ENCODE measurements around the gene HNRNPR. TPM values are rescaled to one million over a fixed set of nuclear protein-coding genes. Genes with fewer than 3 reads are reported as not detected.
A peak's percentile ranks its signal among the peaks of the same experiment; 100 is the strongest.

HNRNPR gene
- polyA plus RNA-seq, 3 donors: 58.5 to 112 (median 82.9) TPM

GRCh38 chr1:23283667-23284602 lies 60.1 kb downstream of the HNRNPR start:
- TF ChIP-seq CTCF (IDR thresholded peaks at IDR 0.05): no peak
- peaks cover 21 to 41% of the 10 kb centered on the region in 2 donors for H3K4me1 ChIP-seq (ENCODE audit: control insufficient read depth in 1 of 2, insufficient read depth in 2 of 2, low read length in 2 of 2)
- no CpG with 5 or more reads among the region's 4 CpGs for WGBS (ENCODE audit: insufficient coverage)
- H3K4me3 Mint-ChIP-seq: no peak overlapping the region
- H3K4me3 ChIP-seq (replicated peaks in 1 of 3; ENCODE audit: low read depth in 2 of 3, low read length in 3 of 3): no peak overlapping the region
- no peaks in the 10 kb centered on the region for H3K27me3 Mint-ChIP-seq (ENCODE audit: low read depth in 3 of 3)
- H3K36me3 ChIP-seq (replicated peaks in 1 of 2; ENCODE audit: control insufficient read depth in 1 of 2, insufficient read depth in 2 of 2, low read length in 2 of 2): peaks cover 13 to 33% of the 10 kb centered on the region in 2 donors
- H3K9me3 ChIP-seq (replicated peaks in 1 of 2; ENCODE audit: control insufficient read depth in 1 of 2, insufficient read depth in 1 of 2, low read length in 2 of 2): no peaks in the 10 kb centered on the region
- H3K36me3 Mint-ChIP-seq: peaks cover 31 to 42% of the 10 kb centered on the region in 2 donors
- H3K27ac ChIP-seq (ENCODE audit: low read depth in 1 of 2, low read length in 2 of 2): peak overlapping the region in 1 of 2 donors; percentile 79
- H4K20me1 ChIP-seq (ENCODE audit: insufficient read depth, low read length): no peaks in the 10 kb centered on the region
- H3K27ac Mint-ChIP-seq: peak overlapping the region in 1 of 7 donors; percentile 93
- H3K9ac ChIP-seq (ENCODE audit: insufficient read depth, low read length, poor library complexity, severe bottlenecking): no peak overlapping the region
- H3K27me3 ChIP-seq (ENCODE audit: control insufficient read depth in 2 of 2, insufficient read depth in 2 of 2, low read length in 2 of 2): no peaks in the 10 kb centered on the region
- H3K4me2 ChIP-seq (replicated peaks; ENCODE audit: extremely low read depth, low read length, poor library complexity, severe bottlenecking): no peak overlapping the region
- H3K4me1 Mint-ChIP-seq: peaks cover 25% of the 10 kb centered on the region
- intact Hi-C loops (cut with micrococcal nuclease): loop anchor here in 1 of 2 donors (10.0 kb wide), 1 partner anchor 61 kb away; the partner anchor contains the start of gene HNRNPR
- H3K9me3 Mint-ChIP-seq: no peaks in the 10 kb centered on the region
- H3K79me2 ChIP-seq (ENCODE audit: insufficient read depth, low read length): no peaks in the 10 kb centered on the region
- no peak overlapping the region for H2AFZ ChIP-seq (ENCODE audit: insufficient read depth, low read depth, low read length, poor library complexity, severe bottlenecking)
- no peak for DNase-seq

GRCh38 chr1:23282957-23283356 lies 61.1 kb downstream of the HNRNPR start:
- H3K9me3 ChIP-seq (replicated peaks in 1 of 2; ENCODE audit: control insufficient read depth in 1 of 2, insufficient read depth in 1 of 2, low read length in 2 of 2): no peaks in the 10 kb centered on the region
- peak overlapping the region; percentile 19 for H3K4me2 ChIP-seq (replicated peaks; ENCODE audit: extremely low read depth, low read length, poor library complexity, severe bottlenecking)
- DNase-seq: peak; percentile 79 to 88 (median 85)
- no peaks in the 10 kb centered on the region for H3K79me2 ChIP-seq (ENCODE audit: insufficient read depth, low read length)
- H3K27ac ChIP-seq (ENCODE audit: low read depth in 1 of 2, low read length in 2 of 2): peak overlapping the region in 1 of 2 donors; percentile 79
- H2AFZ ChIP-seq (ENCODE audit: insufficient read depth, low read depth, low read length, poor library complexity, severe bottlenecking): no peak overlapping the region
- H4K20me1 ChIP-seq (ENCODE audit: insufficient read depth, low read length): no peaks in the 10 kb centered on the region
- intact Hi-C loops (cut with micrococcal nuclease): loop anchor here in 1 of 2 donors (10.0 kb wide), 1 partner anchor 62 kb away; the partner anchor contains the start of gene HNRNPR
- no peak overlapping the region for H3K9ac ChIP-seq (ENCODE audit: insufficient read depth, low read length, poor library complexity, severe bottlenecking)
- Mint-ChIP-seq H3K9me3 (no peaks in the 10 kb centered on the region), H3K4me1 (peaks cover 22% of the 10 kb centered on the region), H3K27ac (peak overlapping the region; percentile 50 to 88 (median 82)), H3K27me3 (ENCODE audit: low read depth in 3 of 3) (no peaks in the 10 kb centered on the region), H3K4me3 (no peak overlapping the region), H3K36me3 (peaks cover 34 to 42% of the 10 kb centered on the region in 2 donors)
- no peak for TF ChIP-seq CTCF (IDR thresholded peaks at IDR 0.05)
- peaks cover 13 to 33% of the 10 kb centered on the region in 2 donors for H3K36me3 ChIP-seq (replicated peaks in 1 of 2; ENCODE audit: control insufficient read depth in 1 of 2, insufficient read depth in 2 of 2, low read length in 2 of 2)
- H3K27me3 ChIP-seq (ENCODE audit: control insufficient read depth in 2 of 2, insufficient read depth in 2 of 2, low read length in 2 of 2): no peaks in the 10 kb centered on the region
- WGBS (ENCODE audit: insufficient coverage): no CpG with 5 or more reads among the region's 5 CpGs
- H3K4me1 ChIP-seq (ENCODE audit: control insufficient read depth in 1 of 2, insufficient read depth in 2 of 2, low read length in 2 of 2): peaks cover 17 to 34% of the 10 kb centered on the region in 2 donors
- H3K4me3 ChIP-seq (replicated peaks in 1 of 3; ENCODE audit: low read depth in 2 of 3, low read length in 3 of 3): peak overlapping the region in 1 of 3 experiments; percentile 11
